Measurements from ENCODE around the gene NMRAL1. TPM values are rescaled to one million over a fixed set of nuclear protein-coding genes. Genes with fewer than 3 reads are reported as not detected.

Gene NMRAL1
- total RNA-seq, 2 experiments from 2014 or later: 52.5 to 72.5 TPM

GRCh38 chr16:4511441-4512082 is 37.1 kb upstream of the NMRAL1 start:
- H3K27me3 Mint-ChIP-seq: no peaks in the 10 kb centered on the region
- H3K27ac Mint-ChIP-seq: peak overlapping the region; percentile 78
- H3K36me3 Mint-ChIP-seq: peaks cover 35% of the 10 kb centered on the region
- H3K9me3 Mint-ChIP-seq (ENCODE audit: low read depth): no peaks in the 10 kb centered on the region
- H3K4me3 Mint-ChIP-seq: no peak overlapping the region
- peaks cover 60% of the 10 kb centered on the region for H3K4me1 Mint-ChIP-seq
- DNase-seq (peak; percentile 52), ATAC-seq (peak; percentile 20)
- CTCF ChIA-PET: interaction anchor here (0.9 to 8.6 kb wide), 3 partner anchors 14 to 37 kb away, joined by 3 to 136 read pairs (median 3); partner anchors contain the start of gene HMOX2

GRCh38 chr16:4510747-4511426 is 36.5 kb upstream of the NMRAL1 start:
- CTCF ChIA-PET: interaction anchor here (1.5 to 8.6 kb wide), 3 partner anchors 15 to 37 kb away, joined by 3 to 136 read pairs (median 4); no protein-coding TSS in a partner anchor
- Mint-ChIP-seq H3K36me3 (peaks cover 39% of the 10 kb centered on the region), H3K27me3 (no peaks in the 10 kb centered on the region), H3K4me1 (peaks cover 62% of the 10 kb centered on the region), H3K27ac (peak overlapping the region; percentile 78), H3K9me3 (ENCODE audit: low read depth) (no peaks in the 10 kb centered on the region), H3K4me3 (no peak overlapping the region)
- DNase-seq (no peak), ATAC-seq (no peak)

- H3K27ac Mint-ChIP-seq: peak overlapping the region; percentile 62
These were observed 35.7 kb upstream of the NMRAL1 start for GRCh38 chr16:4510131-4510530.

GRCh38 chr16:4509420-4509819 is 35.0 kb upstream of the NMRAL1 start:
- ATAC-seq: no peak

More at GRCh38 chr16:4510131-4510530, 35.7 kb upstream of the NMRAL1 start:
- CTCF ChIA-PET: interaction anchor here (0.7 to 8.6 kb wide), 4 partner anchors 19 to 111 kb away, joined by 3 to 136 read pairs (median 4); no protein-coding TSS in a partner anchor
- no peak overlapping the region for H3K4me3 Mint-ChIP-seq
- H3K9me3 Mint-ChIP-seq (ENCODE audit: low read depth): no peaks in the 10 kb centered on the region
- H3K4me1 Mint-ChIP-seq: peaks cover 62% of the 10 kb centered on the region
- H3K36me3 Mint-ChIP-seq: peaks cover 42% of the 10 kb centered on the region
- DNase-seq: no peak
- no peaks in the 10 kb centered on the region for H3K27me3 Mint-ChIP-seq
- no peak for ATAC-seq

GRCh38 chr16:4508806-4509205 is 34.4 kb upstream of the NMRAL1 start:
- H3K36me3 Mint-ChIP-seq: peaks cover 44% of the 10 kb centered on the region

More at GRCh38 chr16:4509420-4509819, 35.0 kb upstream of the NMRAL1 start:
- Mint-ChIP-seq H3K27me3 (no peaks in the 10 kb centered on the region), H3K36me3 (peaks cover 44% of the 10 kb centered on the region), H3K4me1 (peaks cover 61% of the 10 kb centered on the region), H3K9me3 (ENCODE audit: low read depth) (no peaks in the 10 kb centered on the region), H3K4me3 (no peak overlapping the region), H3K27ac (peak overlapping the region; percentile 40)
- DNase-seq: no peak
- CTCF ChIA-PET: interaction anchor here (0.7 to 8.6 kb wide), 7 partner anchors 8 to 111 kb away, joined by 3 to 136 read pairs (median 31); no protein-coding TSS in a partner anchor

GRCh38 chr16:4507588-4508345 is 33.3 kb upstream of the NMRAL1 start:
- Mint-ChIP-seq H3K27me3 (no peaks in the 10 kb centered on the region), H3K36me3 (peaks cover 44% of the 10 kb centered on the region), H3K4me3 (no peak overlapping the region), H3K27ac (peak overlapping the region; percentile 43), H3K9me3 (ENCODE audit: low read depth) (no peaks in the 10 kb centered on the region), H3K4me1 (peaks cover 61% of the 10 kb centered on the region)
- DNase-seq (no peak), ATAC-seq (no peak)
- CTCF ChIA-PET: interaction anchor here (0.6 to 8.6 kb wide), 23 partner anchors 9 to 156 kb away, joined by 3 to 136 read pairs (median 5); partner anchors contain the start of genes CDIP1, HMOX2 and MGRN1

More at GRCh38 chr16:4508806-4509205, 34.4 kb upstream of the NMRAL1 start:
- H3K27ac Mint-ChIP-seq: peak overlapping the region; percentile 36
- H3K4me3 Mint-ChIP-seq: no peak overlapping the region
- DNase-seq (no peak), ATAC-seq (no peak)
- H3K27me3 Mint-ChIP-seq: no peaks in the 10 kb centered on the region
- CTCF ChIA-PET: interaction anchor here (1.6 to 8.6 kb wide), 7 partner anchors 9 to 116 kb away, joined by 3 to 136 read pairs (median 31); partner anchors contain the start of gene MGRN1
- H3K4me1 Mint-ChIP-seq: peaks cover 61% of the 10 kb centered on the region
- no peaks in the 10 kb centered on the region for H3K9me3 Mint-ChIP-seq (ENCODE audit: low read depth)

- CTCF ChIA-PET: interaction anchor here (0.8 to 8.6 kb wide), 31 partner anchors 10 to 390 kb away, joined by 3 to 136 read pairs (median 4); partner anchors contain the start of genes ADCY9, CDIP1, CORO7 and HMOX2
- Mint-ChIP-seq H3K36me3 (peaks cover 33% of the 10 kb centered on the region), H3K27ac (peak overlapping the region; percentile 94), H3K4me3 (peak overlapping the region; percentile 68), H3K9me3 (ENCODE audit: low read depth) (no peaks in the 10 kb centered on the region), H3K4me1 (peaks cover 60% of the 10 kb centered on the region), H3K27me3 (no peaks in the 10 kb centered on the region)
- peak; percentile 74 for ATAC-seq
- peak; percentile 78 for DNase-seq
These were observed 32.0 kb upstream of the NMRAL1 start for GRCh38 chr16:4506450-4506849.

- peak; percentile 90 for ATAC-seq
These were observed 31.1 kb upstream of the NMRAL1 start for GRCh38 chr16:4505356-4506147.

GRCh38 chr16:4501071-4501478 is 26.6 kb upstream of the NMRAL1 start:
- H3K4me1 Mint-ChIP-seq: peaks cover 85% of the 10 kb centered on the region

More at GRCh38 chr16:4505356-4506147, 31.1 kb upstream of the NMRAL1 start:
- Mint-ChIP-seq H3K9me3 (ENCODE audit: low read depth) (no peaks in the 10 kb centered on the region), H3K27me3 (no peaks in the 10 kb centered on the region), H3K4me3 (peak overlapping the region; percentile 68), H3K4me1 (peaks cover 60% of the 10 kb centered on the region), H3K27ac (peak overlapping the region; percentile 94), H3K36me3 (peaks cover 24% of the 10 kb centered on the region)
- DNase-seq: peak; percentile 92
- CTCF ChIA-PET: interaction anchor here (0.7 to 8.6 kb wide), 34 partner anchors 9 to 389 kb away, joined by 3 to 136 read pairs (median 4); partner anchors contain the start of genes ADCY9, CDIP1, CORO7 and HMOX2

GRCh38 chr16:4500272-4500671 is 25.8 kb upstream of the NMRAL1 start:
- H3K4me1 Mint-ChIP-seq: peaks cover 83% of the 10 kb centered on the region
- CTCF ChIA-PET: interaction anchor here (0.7 to 4.5 kb wide), 6 partner anchors 10 to 86 kb away, joined by 3 to 28 read pairs (median 5); partner anchors contain the start of gene HMOX2
- ATAC-seq (no peak), DNase-seq (no peak)
- H3K4me3 Mint-ChIP-seq: no peak overlapping the region
- peaks cover 16% of the 10 kb centered on the region for H3K36me3 Mint-ChIP-seq
- H3K27ac Mint-ChIP-seq: no peak overlapping the region
- H3K27me3 Mint-ChIP-seq: no peaks in the 10 kb centered on the region
- H3K9me3 Mint-ChIP-seq (ENCODE audit: low read depth): no peaks in the 10 kb centered on the region

More at GRCh38 chr16:4501071-4501478, 26.6 kb upstream of the NMRAL1 start:
- CTCF ChIA-PET: interaction anchor here (0.6 to 4.5 kb wide), 8 partner anchors 9 to 87 kb away, joined by 3 to 28 read pairs (median 4); partner anchors contain the start of gene HMOX2
- peaks cover 21% of the 10 kb centered on the region for H3K36me3 Mint-ChIP-seq
- DNase-seq (no peak), ATAC-seq (no peak)
- H3K27me3 Mint-ChIP-seq: no peaks in the 10 kb centered on the region
- no peak overlapping the region for H3K27ac Mint-ChIP-seq
- no peaks in the 10 kb centered on the region for H3K9me3 Mint-ChIP-seq (ENCODE audit: low read depth)
- H3K4me3 Mint-ChIP-seq: no peak overlapping the region

- H3K4me1 Mint-ChIP-seq: peaks cover 83% of the 10 kb centered on the region
- H3K36me3 Mint-ChIP-seq: peaks cover 14% of the 10 kb centered on the region
- no peaks in the 10 kb centered on the region for H3K9me3 Mint-ChIP-seq (ENCODE audit: low read depth)
- no peak for ATAC-seq
- no peak overlapping the region for H3K27ac Mint-ChIP-seq
- no peaks in the 10 kb centered on the region for H3K27me3 Mint-ChIP-seq
- CTCF ChIA-PET: interaction anchor here (0.8 to 4.5 kb wide), 5 partner anchors 9 to 50 kb away, joined by 3 to 28 read pairs (median 5); partner anchors contain the start of gene HMOX2
- DNase-seq: no peak
- no peak overlapping the region for H3K4me3 Mint-ChIP-seq
These were observed 24.8 kb upstream of the NMRAL1 start for GRCh38 chr16:4499196-4499555.

All from activated CD8-positive, alpha-beta memory T cell treated with anti-CD3 and anti-CD28 coated beads, Interleukin-2, amount 10 ng/mL, durations not matched to agents 7 days and 5 days (primary cell).